DMS114 treated with DMSO at 0.1 percent for 48 hours (cell line): ENCODE data around the gene SHLD1.

ENCODE experiments used
- DNase-seq: peaks from one replicate; lab custom pipeline; 2025; ENCODE audit not compliant: unreplicated experiment; lab: John Stamatoyannopoulos, UW

The SHLD1 gene

DNA sequence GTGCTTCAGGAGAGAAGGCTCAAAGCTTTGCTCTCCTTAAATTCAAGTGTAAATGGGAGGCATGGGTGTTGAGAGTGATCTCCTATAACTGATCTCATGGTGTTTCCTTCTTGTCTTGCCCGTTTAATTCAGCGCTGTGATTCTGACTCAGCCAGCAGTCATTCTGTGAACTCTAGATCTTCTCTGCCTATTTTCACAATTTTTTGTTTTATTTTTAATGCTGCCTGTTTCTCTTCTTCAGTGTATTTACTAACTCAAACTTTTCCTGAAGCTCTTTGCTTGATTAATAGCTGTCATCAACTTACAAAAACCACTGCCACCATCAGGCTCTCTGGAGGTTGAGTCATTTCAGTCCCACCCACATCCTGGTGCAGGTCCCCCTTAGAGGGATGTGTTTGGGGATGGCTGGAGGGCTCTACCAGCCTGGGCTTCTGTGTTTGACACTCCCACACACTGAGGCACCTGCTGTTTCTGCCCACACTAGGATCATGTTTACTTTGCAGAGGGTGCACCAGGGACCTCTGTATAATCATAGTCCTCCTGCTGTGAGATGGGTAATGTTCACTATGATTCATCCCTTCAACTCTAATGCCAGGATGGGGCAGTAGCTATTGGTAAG lies 94.0 kb downstream of the SHLD1 start:
- no peak for DNase-seq

DNA sequence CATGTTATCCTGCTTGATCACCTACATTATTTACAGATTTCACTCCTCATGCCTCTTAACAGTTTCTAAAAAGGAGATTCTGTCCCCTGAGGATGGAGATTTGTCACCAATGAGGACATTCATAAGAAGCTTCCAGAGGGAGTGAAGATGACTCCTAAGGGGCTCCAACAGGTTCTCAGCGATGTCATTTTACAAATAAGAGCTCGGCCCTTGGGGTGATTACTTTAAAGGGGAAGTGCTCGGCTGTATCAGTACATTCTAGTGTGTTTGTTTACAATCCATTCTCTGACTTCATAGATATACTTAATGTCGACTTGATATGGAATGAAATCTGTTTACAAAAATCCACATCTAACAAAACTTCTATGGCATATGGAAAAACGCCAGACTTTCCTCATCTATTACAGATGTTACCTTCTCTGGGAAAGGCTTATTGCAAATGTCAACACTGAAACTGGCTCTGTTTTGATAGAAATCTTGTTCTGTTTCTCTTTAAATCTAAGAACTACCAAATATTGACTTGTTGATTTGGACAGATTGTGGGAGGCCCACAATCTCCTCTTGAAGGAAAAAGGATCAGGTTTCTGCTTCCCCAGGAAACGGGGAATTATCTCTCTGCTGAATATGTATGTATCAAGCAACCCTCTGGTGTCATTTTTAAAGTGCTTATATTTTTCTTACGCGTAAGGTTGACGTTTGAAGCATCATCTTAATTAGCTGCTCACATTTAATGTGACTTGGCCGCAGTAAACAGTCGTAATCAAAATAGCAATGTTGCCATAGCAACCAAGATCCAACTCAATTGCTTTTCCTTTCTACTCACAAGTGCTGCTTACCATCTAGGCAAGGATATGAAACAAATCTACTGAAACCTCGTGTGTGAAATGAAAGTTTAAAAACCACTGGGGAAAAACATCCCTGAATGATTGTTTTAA lies 95.7 kb downstream of the SHLD1 start:
- no peak for DNase-seq

DNA sequence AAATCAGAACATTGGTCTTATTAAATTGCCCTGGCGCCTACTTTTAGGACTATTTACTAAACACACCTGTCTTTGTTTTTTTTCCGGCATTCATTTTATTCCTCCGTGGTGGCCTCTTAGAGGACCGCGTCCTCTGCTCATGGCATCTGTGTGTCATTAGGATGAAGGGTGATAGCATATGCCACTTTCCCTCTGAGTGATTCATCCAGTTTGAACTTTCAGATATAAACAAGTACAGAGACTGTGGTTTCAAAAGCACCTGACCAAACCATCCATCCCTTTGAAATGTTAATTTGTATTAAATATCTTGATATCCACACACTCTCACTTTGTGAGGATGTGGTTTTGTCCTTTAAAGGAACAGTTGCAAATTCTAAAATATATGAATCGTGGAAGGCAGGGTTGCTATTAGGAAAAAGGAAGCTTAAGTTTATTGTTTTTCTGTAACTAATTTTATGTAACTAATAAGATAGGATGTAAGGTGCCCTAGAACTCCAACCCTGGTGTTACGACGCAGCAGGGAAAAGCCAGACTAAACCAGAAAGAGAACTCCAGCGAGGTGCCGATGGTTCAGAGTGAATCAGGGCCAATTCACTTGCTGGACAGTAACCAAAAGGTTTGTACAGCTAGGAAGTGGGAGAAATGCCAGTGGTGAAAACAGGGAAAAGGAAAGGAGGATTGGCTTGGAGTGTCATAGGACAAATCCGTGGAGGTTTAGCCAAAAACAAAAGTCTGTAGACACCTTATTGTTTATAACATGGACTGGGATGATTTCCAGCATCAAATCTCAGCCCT lies 98.7 kb downstream of the SHLD1 start:
- DNase-seq, result no peak

GRCh38 chr20:5855939-5856338 lies 105.7 kb downstream of the SHLD1 start:
- DNase-seq, result no peak

DNA sequence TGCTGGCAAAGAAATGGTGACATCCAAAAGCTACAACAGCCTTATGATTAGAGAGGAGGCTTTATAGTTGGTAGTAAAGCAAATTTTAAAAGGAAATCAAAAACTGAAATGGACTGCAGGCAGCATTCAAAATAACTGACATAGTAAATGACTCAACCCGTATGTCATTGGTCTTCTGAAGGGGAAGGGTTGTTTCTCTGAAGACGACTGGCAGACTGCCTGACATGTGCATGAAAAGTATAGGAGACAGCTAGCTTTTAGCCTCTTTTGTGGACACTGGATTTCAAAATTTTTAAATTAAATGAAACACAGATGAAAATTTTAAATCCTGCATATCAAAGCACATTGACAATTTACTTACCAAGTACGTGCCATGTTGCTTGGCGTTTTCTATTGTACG lies 109.4 kb downstream of the SHLD1 start:
- DNase-seq, result no peak

- DNase-seq, result no peak
Measured at GRCh38 chr20:5862703-5863039, 112.5 kb downstream of the SHLD1 start.

DNA sequence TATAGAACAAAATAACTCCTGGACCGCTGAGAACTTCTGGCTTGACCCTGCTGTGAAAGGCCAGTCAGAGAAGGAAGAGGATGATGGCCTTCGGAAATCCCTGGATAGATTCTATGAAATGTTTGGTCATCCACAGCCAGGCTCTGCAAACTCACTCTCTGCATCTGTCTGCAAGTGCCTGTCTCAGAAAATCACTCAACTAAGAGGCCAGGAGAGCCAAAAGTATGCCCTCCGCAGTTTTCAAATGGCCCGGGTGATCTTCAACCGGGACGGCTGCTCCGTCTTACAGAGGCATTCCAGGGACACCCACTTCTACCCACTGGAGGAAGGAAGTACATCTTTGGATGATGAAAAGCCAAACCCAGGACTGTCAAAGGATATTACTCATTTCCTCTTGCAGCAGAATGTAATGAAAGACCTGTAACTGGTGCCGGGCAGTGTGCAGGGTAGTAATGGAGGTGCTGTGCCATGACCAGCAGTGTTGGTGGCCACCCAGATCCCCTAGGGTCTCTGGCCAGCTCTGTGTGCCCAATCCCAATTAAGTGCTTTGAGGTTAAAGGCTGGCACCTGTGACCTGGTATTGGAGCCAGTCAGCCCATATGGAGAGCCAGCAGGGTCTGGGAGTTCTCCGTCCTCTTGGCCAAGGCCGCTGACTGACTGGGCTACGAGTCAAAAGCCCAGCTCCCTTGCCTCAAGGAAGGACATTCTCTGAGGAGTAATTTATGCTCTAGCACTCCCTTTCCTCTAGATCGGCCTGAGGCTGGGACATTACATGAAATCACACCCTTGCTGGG lies 113.0 kb downstream of the SHLD1 start:
- DNase-seq, result no peak

DNA sequence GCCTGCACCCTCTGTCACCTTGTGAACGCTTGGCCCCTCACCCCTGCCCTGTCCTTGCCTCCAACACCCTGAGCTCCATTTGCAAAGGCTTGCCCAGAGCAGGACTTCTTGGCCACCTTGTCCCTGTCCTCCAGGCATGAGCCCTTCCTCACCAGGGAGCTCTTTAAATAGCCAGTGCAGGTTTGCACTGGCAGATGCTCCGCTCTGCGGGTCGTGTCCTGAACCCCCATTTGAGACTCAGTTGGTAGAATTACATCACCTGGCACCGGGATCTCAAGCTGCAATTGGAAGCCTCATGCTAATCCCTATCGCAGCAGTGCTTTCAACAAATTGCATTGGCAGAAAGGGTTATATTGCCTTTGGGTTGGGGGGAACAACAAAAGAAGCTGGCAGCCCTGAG lies 114.2 kb downstream of the SHLD1 start:
- DNase-seq, result no peak

DNA sequence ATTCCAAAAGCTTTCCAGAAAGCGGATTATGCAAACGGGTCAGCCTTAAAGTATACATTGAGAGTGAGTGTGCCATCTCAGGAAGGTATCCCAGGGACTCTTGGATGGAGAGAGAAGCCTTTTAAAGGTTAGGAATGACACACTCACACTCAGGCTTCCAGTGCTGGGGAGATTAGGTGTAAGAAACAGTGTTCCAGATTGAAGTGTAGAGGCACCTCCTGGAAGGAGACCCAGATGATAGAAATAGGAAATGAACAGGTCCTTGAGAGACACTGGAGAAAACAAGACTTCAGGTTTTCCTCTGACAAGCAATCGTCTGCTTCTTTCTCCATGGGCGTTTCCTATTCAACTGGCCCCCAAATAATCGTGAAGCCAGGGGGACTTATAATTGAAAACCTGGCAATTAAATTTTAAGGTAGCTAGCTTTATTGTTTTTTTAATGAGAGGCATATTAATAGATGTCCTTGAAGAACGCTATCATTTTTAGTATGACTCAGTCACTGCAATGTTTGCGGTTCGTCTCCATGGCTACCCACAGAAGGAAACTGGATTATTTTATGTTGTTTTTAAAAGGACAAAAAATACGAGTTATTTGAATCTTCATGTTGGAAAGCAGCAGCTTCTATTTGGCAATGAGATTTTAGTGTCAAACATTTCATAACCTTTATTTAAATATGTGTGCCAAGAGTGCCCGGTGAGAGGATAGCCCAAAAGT lies 114.8 kb downstream of the SHLD1 start:
- no peak for DNase-seq

GRCh38 chr20:5865604-5866003 lies 115.4 kb downstream of the SHLD1 start:
- no peak for DNase-seq

DNA sequence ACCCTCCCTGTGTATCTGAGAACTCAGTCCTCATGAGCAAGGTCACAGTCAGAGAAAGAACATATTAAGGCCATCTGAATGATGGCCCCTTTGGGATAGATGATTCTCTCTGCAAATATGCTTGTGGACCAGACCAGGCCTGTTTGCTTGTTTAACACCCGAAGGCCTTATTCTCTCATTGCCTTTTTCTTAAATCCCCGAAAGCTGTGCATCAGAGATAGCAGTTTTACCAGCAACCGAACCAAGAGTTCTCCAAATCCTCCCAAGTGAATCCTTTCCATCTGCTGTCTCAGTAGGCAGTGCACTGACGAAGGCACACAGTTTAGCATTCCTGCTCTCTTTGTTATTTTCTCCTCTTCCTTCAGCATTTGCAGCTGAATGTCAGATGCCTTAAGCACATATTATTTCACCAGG lies 120.4 kb downstream of the SHLD1 start:
- DNase-seq, result no peak

- no peak for DNase-seq
Measured at GRCh38 chr20:5871459-5872410, 121.5 kb downstream of the SHLD1 start.

- DNase-seq, result no peak
Measured at GRCh38 chr20:5877128-5877527, 126.9 kb downstream of the SHLD1 start.

DNA sequence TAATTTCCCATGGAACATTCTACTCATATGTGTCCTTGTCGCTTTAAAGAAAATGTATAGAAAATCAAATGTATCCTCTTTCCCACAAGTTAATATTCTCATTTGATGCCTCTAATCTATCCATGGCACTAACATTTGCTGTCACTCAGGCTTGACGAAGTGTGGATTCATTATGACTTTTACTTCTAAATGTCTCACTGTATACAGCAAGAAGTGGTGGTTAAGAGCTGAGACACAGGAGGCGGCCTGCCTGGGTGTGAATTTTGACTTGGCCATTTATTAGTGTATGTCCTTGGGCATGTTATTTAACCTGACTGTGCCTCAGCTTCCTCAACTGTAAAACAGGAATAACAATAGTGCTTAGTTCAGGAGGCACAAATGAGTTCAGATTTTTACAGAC lies 130.1 kb downstream of the SHLD1 start:
- DNase-seq, result no peak

DNA sequence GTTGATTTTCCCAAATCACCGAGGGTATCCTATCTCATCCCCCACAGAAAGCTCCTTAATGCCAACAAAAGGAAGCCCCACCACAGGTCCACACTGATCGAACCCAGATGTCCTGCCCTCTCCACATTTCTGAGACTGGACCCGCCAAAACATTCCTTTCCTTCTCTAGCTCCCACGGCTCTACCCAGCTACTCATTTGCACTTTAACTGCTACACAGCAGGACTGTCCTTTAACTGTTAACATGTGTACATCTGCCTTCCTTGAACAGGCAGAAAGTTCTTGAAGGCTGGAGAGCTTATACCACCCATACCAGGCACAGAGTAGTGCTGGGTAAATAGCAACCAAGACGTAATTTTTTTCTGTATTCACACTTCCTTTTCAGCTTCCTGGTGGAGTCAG lies 131.5 kb downstream of the SHLD1 start:
- no peak for DNase-seq

DNA sequence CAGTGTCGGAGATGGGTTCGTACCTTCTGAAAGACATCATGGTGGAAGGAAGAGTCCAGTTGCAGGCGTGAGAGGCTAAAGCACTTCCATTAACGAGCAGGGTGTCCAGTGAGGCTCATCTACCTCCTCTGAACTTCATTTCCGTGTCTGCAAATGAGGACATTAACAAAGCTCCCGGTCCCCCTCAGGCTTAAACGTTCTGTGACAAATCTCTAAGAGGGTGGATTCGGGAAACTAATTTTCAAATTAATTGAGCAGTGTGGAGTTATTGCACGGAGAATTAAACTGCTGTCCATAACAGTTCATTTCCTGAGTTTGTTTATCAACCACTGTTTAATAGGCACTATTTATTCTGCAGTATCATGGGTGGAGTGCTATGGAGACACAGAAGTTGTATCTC lies 132.0 kb downstream of the SHLD1 start:
- no peak for DNase-seq

- no peak for DNase-seq
Measured at GRCh38 chr20:5884465-5885335, 134.5 kb downstream of the SHLD1 start.

DNA sequence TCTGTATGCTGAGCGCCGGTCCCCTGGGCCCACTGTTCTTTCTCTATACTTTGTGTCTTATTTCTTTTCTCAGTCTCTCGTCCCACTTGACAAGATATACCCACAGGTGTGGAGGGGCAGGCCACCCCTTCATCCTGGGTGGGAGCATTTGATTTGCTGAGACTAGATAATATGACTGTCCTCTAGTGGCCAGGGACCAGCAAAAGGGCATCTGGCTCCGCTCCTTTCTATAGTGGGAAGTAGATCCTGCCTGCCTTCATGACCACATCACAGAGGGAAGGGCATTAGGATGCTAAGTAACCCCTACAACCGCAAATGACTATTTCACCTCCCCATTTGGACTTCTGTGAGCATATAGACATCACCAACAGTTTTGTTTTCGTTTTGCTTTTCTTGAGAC lies 135.7 kb downstream of the SHLD1 start:
- DNase-seq, result no peak
